Vagina (tissue), 2 donors: ENCODE data around the gene GPR27. TPM values are rescaled to one million over a fixed set of nuclear protein-coding genes. Genes with fewer than 3 reads are reported as not detected.

Source experiments
- DNase-seq, 2 donors: peaks; one replicate each; pipeline ENCODE4 v3.0.0-alpha.2; 2017; ENCODE audit errors: extremely low spot score in 2 of 2
- H3K27ac ChIP-seq: fragments of 200-600 bp; sonication (generic); one replicate; pipeline ENCODE4 v1.5.1; 2019
- H3K27me3 ChIP-seq: fragments of 200-600 bp; sonication (generic); one replicate; pipeline ENCODE4 v1.5.1; 2019
- H3K36me3 ChIP-seq, 2 donors: fragments of 200-600 bp; sonication (generic); one replicate each; pipeline ENCODE4 v1.5.1; 2017 to 2019
- H3K4me1 ChIP-seq: fragments of 200-600 bp; sonication (generic); one replicate; pipeline ENCODE4 v1.5.1; 2019
- H3K4me3 ChIP-seq, 2 donors: fragments of 200-600 bp; sonication (generic); 1 replicate in 1 of 2; 2 replicates in 1 of 2; pipeline ENCODE4 v1.5.1; 2016 to 2019
- H3K9me3 ChIP-seq: fragments of 200-600 bp; sonication (generic); one replicate; pipeline ENCODE4 v1.5.1; 2019
- CTCF ChIP-seq, 3 experiments: fragments of 450-650 bp in 2 of 3; fragments of 200-600 bp in 1 of 3; sonication (generic) in 1 of 3; IDR thresholded peaks; one replicate each; pipeline ENCODE4 v1.5.1; 2017 to 2019; ENCODE audit warnings: antibody characterized with exemption in 3 of 3, mild to moderate bottlenecking in 2 of 3, moderate library complexity in 2 of 3
- POLR2A ChIP-seq, 2 donors: fragments of 450-650 bp; IDR thresholded peaks; one replicate each; pipeline ENCODE4 v1.6.1; 2017; ENCODE audit warnings: antibody characterized with exemption in 2 of 2, mild to moderate bottlenecking in 2 of 2, moderate library complexity in 2 of 2
- POLR2AphosphoS5 ChIP-seq, 2 donors: sonication (generic); formaldehyde crosslinking; IDR thresholded peaks; one replicate each; pipeline ENCODE4 v1.9.0; 2017; ENCODE audit warnings: antibody characterized with exemption in 2 of 2, mild to moderate bottlenecking in 2 of 2, low read depth in 1 of 2; ENCODE audit not compliant: insufficient read depth in 1 of 2
- intact Hi-C: fragments of 100-400 bp; cut with DNase I; formaldehyde crosslinking; loops from one replicate; pipeline ENCODE4 v1.15.1; 2023
- total RNA-seq: library from RNA; depleted of rRNA; stranded (reverse); fragments of >200 nt; gene quantifications from one replicate; pipeline ENCODE4 v1.2.3, GENCODE V29; 2016

Gene GPR27
- total RNA-seq, 1 donor from 2014 or later: 1.2 TPM

- no peaks in the 10 kb centered on the region for H3K36me3 ChIP-seq
- TF ChIP-seq POLR2AphosphoS5 (IDR thresholded peaks at IDR 0.05; ENCODE audit: insufficient read depth in 1 of 2, low read depth in 1 of 2) (no peak), POLR2A (IDR thresholded peaks at IDR 0.05) (no peak), CTCF (IDR thresholded peaks at IDR 0.05) (no peak)
- H3K4me3 ChIP-seq: no peak overlapping the region
- H3K27ac ChIP-seq: no peak overlapping the region
- H3K27me3 ChIP-seq: no peaks in the 10 kb centered on the region
- intact Hi-C loops: no loop called here
- no peaks in the 10 kb centered on the region for H3K9me3 ChIP-seq
- DNase-seq: no peak
- H3K4me1 ChIP-seq: no peaks in the 10 kb centered on the region
Measured at GRCh38 chr3:71801986-71802385, 48.3 kb downstream of the GPR27 start.

GRCh38 chr3:71803248-71803647 is 49.6 kb downstream of the GPR27 start:
- Histone ChIP-seq H3K4me1 (no peaks in the 10 kb centered on the region), H3K27me3 (no peaks in the 10 kb centered on the region), H3K9me3 (no peaks in the 10 kb centered on the region), H3K4me3 (no peak overlapping the region), H3K27ac (no peak overlapping the region), H3K36me3 (no peaks in the 10 kb centered on the region)
- TF ChIP-seq POLR2AphosphoS5 (IDR thresholded peaks at IDR 0.05; ENCODE audit: insufficient read depth in 1 of 2, low read depth in 1 of 2) (no peak), POLR2A (IDR thresholded peaks at IDR 0.05) (no peak), CTCF (IDR thresholded peaks at IDR 0.05) (no peak)
- intact Hi-C loops: no loop called here
- no peak for DNase-seq

- TF ChIP-seq CTCF (IDR thresholded peaks at IDR 0.05) (no peak), POLR2AphosphoS5 (IDR thresholded peaks at IDR 0.05; ENCODE audit: insufficient read depth in 1 of 2, low read depth in 1 of 2) (no peak), POLR2A (IDR thresholded peaks at IDR 0.05) (no peak)
Measured at GRCh38 chr3:71805199-71805598, 51.5 kb downstream of the GPR27 start.

GRCh38 chr3:71805691-71806090 is 52.0 kb downstream of the GPR27 start:
- TF ChIP-seq CTCF (IDR thresholded peaks at IDR 0.05) (no peak), POLR2AphosphoS5 (IDR thresholded peaks at IDR 0.05; ENCODE audit: insufficient read depth in 1 of 2, low read depth in 1 of 2) (no peak), POLR2A (IDR thresholded peaks at IDR 0.05) (no peak)
- intact Hi-C loops: no loop called here
- Histone ChIP-seq H3K4me1 (no peaks in the 10 kb centered on the region), H3K36me3 (no peaks in the 10 kb centered on the region), H3K27me3 (no peaks in the 10 kb centered on the region), H3K4me3 (no peak overlapping the region), H3K9me3 (no peaks in the 10 kb centered on the region), H3K27ac (no peak overlapping the region)
- DNase-seq: no peak

More at GRCh38 chr3:71805199-71805598, 51.5 kb downstream of the GPR27 start:
- DNase-seq: no peak
- Histone ChIP-seq H3K36me3 (no peaks in the 10 kb centered on the region), H3K9me3 (no peaks in the 10 kb centered on the region), H3K27ac (no peak overlapping the region), H3K27me3 (no peaks in the 10 kb centered on the region), H3K4me3 (no peak overlapping the region), H3K4me1 (no peaks in the 10 kb centered on the region)
- intact Hi-C loops: no loop called here

Other genes with a start within 250 kb of the GPR27 start
- 128 TPM for gene FOXP1, start 170.1 kb upstream of the GPR27 start, total RNA-seq
- 25.3 TPM for gene EIF4E3, start 28.5 kb upstream of the GPR27 start, total RNA-seq
- gene PROK2, start 31.3 kb downstream of the GPR27 start, total RNA-seq: 0.74 TPM